OCI-LY7 (cell line): ENCODE measurements around the gene KMT2A.

Experiments used
- EZH2phosphoT487 ChIP-seq: fragments of 200-600 bp; sonication (generic); IDR thresholded peaks from 2 replicates; pipeline ENCODE4 v1.6.1; 2018; ENCODE audit warnings: low read depth, borderline replicate concordance, mild to moderate bottlenecking, mixed run types, antibody characterized with exemption, low read length, moderate library complexity, mixed read lengths
- TF ChIP-seq, protein P1 (sequence below): fragments of 200-600 bp; sonication (generic); conservative IDR thresholded peaks from 2 replicates; pipeline ENCODE4 v1.5.1; 2014; ENCODE audit warnings: mild to moderate bottlenecking, antibody characterized with exemption, low read length, moderate library complexity, mixed read lengths

DNA sequence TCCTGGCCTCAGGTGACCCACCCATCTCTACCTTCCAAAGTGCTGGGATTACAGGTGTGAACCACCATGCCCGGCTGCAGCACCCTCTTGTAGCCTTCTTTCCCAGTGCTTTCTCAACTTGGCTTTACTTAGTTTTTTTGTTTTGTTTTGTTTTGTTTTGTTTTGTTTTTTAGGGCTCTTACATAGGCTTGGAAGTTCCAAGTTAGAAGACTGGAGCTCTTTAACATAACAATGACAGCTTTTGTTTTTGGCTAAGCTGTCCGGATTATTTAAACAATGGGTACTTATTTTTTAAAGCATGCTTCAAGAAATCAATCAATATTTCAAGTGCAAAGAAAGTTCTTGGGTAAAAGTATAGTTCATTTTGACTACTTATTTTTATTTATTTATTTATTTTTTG lies 25.9 kb downstream of the KMT2A start:
- TF ChIP-seq, protein P1, sequence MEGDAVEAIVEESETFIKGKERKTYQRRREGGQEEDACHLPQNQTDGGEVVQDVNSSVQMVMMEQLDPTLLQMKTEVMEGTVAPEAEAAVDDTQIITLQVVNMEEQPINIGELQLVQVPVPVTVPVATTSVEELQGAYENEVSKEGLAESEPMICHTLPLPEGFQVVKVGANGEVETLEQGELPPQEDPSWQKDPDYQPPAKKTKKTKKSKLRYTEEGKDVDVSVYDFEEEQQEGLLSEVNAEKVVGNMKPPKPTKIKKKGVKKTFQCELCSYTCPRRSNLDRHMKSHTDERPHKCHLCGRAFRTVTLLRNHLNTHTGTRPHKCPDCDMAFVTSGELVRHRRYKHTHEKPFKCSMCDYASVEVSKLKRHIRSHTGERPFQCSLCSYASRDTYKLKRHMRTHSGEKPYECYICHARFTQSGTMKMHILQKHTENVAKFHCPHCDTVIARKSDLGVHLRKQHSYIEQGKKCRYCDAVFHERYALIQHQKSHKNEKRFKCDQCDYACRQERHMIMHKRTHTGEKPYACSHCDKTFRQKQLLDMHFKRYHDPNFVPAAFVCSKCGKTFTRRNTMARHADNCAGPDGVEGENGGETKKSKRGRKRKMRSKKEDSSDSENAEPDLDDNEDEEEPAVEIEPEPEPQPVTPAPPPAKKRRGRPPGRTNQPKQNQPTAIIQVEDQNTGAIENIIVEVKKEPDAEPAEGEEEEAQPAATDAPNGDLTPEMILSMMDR: no peak
- no peak for TF ChIP-seq EZH2phosphoT487
